Measurements from ENCODE around the gene OPCML.

DNA sequence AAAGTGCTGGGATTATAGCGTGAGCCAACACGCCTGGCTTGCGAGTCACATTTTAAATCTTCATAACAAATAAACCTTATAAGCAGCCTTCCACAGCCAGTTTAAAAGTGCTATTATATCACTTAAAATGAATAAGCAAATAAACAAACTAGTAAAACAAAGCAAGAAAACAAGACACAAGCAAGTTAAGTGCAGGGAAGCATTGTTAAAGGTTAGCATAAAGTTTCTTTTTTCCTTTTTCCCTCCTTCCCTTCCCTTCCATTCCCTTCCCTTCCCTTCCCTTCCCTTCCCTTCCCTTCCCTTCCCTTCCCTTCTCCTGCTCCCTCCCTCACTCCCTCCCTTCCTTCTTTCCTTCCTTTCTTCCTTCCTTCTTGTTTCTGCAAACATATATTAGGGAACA is 278.7 kb downstream of the OPCML start:
- no peak for TF ChIP-seq EZH2 (IDR thresholded peaks at IDR 0.05; ENCODE audit: borderline replicate concordance, low read depth, low read length, poor library complexity, severe bottlenecking)
- TF ChIP-seq, protein P1, sequence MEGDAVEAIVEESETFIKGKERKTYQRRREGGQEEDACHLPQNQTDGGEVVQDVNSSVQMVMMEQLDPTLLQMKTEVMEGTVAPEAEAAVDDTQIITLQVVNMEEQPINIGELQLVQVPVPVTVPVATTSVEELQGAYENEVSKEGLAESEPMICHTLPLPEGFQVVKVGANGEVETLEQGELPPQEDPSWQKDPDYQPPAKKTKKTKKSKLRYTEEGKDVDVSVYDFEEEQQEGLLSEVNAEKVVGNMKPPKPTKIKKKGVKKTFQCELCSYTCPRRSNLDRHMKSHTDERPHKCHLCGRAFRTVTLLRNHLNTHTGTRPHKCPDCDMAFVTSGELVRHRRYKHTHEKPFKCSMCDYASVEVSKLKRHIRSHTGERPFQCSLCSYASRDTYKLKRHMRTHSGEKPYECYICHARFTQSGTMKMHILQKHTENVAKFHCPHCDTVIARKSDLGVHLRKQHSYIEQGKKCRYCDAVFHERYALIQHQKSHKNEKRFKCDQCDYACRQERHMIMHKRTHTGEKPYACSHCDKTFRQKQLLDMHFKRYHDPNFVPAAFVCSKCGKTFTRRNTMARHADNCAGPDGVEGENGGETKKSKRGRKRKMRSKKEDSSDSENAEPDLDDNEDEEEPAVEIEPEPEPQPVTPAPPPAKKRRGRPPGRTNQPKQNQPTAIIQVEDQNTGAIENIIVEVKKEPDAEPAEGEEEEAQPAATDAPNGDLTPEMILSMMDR (conservative IDR thresholded peaks at IDR 0.05; ENCODE audit: low read depth, low read length): no peak

All from A673 (cell line).